Inferior parietal cortex (tissue), 1 donor: Measurements from ENCODE around the gene JAZF1.

Experiments used
- DNase-seq: peaks from one replicate; pipeline ENCODE4 v3.0.0-alpha.2; 2016; ENCODE audit errors: extremely low spot score

Gene JAZF1

DNA sequence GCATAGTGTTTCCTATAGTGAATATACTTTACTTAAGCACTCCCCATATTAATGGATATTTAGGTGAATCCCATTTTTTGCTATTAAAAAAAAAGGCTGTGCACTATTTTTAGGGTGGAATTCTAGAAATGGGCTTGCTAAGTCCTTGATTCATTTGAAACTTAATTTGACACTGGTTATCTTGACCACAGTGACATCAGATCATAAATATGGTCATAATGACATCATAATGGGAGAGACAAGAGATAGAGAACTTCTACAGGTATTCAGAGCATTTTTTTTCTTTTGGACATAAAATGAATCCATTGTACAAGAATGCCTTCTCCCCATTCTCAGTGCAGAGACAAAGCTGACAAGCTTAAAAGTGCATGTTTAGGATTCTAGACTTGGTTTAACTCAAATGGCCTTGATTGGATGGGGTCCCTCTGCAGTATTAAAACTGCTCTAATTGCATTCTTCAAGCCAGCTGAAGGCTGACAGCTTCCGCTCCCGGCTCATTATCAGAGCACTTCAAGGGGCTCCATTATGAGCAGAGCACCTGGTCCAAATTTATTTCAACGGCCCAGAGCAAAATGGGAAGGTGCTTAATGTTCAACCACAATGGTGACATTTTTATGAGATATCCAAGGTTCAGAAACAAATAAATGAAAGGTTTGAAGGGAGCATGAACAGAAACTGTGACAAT lies 104.8 kb downstream of the JAZF1 start:
- DNase-seq = no peak

DNA sequence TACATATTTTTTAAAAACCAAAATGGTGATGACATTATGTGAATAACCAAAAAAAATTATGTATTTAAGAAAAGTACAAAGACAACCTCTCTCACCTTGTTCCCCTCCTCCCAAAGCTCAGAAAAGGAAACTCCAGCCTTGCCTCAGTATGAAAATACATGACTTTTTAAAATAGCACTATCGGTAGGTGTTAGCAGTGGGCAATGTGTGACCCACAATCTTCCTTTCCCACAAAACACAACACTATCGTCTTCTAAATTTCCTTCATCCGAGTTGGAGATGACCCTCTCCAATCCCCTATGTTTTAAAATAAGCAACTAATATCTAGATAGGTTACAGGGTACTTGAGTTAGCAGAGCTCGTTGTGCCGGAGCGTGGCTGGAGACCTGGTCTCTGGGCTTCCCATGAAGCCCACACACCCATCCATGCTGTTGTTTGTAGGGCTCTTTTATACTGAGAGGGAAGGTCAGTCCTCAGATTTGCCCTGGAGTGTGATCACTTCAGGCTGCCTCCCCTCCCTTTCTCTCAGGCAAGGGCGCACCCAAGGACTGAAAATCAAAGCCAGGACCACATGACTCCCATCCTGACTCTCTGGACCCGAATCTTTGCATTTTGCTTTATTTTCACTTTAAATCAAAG lies 107.6 kb downstream of the JAZF1 start:
- no peak for DNase-seq

DNA sequence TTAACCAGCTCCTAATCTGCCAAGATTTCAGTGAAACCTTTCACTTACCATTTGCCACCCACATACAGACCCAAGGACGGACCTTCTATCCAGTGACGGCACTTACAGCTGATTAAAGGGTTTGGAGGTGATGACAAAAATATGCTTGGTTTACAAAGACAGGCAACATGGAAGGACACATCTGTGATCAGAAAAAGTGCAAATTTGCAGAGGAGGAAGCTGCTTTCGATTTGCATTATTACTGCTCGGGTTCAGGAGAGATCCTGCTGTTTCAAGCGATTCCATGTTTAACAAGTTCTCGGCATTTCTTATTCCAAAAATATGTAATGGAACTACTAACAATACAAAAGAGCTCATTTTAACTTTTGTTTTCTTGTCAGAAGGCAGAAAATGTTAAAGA lies 109.0 kb downstream of the JAZF1 start:
- no peak for DNase-seq

DNA sequence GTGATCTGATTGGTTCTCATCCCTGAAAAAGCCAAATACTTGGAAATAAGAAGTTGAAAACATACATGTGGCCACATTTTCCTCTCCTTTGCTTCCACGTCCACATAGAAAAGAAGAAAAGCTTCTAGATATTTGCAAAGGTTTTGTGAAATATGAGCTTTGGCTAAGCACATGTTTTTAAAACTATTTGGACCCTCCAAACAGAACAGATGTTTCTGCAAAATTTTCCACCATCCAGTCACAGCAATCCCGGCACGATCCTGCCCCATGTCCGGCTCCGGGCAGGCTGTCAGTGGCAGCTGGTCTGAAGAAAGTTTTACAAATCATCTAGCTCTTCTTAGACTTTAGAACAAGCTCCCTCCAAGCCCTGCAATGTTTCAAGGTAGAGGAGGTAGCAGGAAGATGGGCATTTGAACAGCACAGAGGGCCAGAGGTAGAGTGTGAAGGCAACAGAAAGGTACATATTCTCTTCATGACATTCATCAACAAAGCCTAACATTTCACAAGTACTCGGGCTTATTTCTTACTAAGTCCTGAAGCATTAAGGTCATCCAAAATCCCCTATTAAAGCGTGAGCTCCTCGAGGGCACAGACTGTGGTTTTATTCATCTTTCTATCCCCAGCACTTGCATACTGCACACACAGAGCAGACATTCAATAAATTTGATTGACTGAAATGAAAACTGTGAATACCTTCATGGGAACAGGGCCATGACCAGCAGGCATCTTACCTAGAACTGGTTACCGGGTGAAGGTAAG lies 110.1 kb downstream of the JAZF1 start:
- DNase-seq = no peak

DNA sequence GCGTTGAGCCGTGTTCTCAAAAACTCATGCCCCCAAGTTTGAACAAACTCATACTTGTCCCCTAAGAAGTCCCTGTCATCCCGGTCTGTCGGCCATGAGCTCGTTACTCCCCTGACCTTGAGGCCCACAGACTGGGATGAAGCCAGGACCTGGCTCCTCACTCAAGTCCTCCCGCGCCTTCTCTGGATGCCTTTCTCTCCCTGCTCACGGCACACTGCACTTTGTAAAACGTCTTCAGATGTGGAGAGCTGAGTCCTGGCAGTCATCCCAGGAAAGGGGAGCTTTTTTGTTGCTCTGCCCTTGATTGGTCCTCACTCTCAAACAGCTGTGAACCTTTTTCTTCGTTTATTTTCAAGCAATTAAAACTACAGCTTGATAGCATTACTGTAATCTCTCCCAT lies 110.8 kb downstream of the JAZF1 start:
- peak; percentile 49 for DNase-seq

DNA sequence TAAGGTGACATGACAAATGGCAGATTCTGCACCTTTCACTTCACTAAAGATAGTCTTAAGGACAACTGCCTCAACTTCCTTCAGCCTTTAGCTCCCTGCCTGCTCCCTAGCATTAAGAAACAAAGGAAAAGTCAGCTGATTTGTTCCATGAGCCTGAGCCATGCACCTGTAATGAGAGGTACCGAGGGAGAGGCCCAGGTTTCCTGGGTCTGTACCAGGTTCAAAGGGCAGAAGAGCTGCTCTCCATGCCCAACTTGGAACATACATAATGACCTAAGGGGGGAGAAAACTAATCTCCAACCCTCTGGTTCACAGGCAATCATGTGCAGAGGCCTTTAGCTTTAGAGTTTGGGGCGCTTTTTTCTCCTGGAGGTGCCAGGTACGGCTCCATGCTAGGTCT lies 111.2 kb downstream of the JAZF1 start:
- no peak for DNase-seq

DNA sequence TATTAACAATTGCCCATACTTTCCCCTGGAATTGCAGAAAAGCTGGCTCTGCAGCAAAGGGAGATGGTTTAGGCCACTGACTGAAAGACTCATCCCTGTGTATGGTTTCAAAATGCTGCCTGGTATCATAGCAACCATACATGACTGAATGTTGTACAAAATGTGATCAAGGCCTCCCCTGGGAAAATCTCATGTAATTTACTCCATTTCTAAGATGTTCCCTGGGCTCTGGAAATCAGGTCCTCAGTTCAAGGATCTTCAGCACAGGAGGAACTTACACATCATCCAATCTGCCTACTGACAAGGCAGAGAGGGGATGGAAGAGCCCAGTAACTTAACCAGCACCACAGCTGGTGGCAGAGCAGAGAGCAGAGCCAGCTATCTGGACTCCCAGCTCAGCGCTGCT lies 111.8 kb downstream of the JAZF1 start:
- no peak for DNase-seq

DNA sequence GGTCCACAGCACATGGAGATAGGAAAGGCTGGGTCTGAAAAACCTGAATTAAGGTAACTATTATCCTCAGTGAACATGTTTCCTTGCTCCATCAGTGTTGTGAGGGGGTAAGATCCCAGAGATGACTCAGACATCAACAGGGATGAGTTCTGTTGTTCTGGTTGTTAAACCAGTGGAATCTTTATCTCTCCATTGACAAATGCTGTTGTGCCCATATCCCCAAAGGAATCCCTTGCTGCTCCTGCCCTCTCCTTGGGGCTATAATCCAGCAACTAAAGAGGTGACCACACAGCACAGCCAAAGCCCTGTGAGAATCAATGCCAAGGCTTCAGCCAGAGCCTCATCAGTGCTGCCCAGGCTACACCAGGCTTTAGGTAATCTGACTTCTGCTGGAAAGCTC lies 113.4 kb downstream of the JAZF1 start:
- no peak for DNase-seq

DNA sequence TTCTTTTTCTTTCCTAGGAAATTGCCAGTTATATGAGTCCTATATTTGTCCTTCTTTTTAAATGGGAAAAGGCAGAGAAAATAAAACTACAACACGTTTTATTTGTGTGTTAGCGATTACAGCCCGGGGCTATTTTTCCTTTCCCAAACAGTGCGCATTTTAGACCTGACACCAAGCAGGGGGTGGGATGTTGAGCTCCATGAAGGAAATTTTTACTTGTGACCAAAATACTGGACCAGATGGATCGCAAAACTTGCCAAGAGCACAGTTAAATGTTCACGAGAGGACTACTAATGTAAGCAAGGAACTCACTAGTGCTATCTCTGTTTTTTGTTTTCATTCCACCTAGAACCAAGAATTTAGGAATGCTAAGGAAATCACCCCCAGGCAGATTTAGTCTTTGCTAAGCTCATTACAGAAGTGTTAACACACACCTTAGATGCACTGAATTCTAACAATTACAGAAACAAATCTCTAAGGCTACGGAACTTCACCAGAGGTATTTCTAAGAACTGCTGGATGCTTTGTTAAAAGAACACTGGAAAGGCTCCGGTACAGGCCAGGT lies 114.8 kb downstream of the JAZF1 start:
- no peak for DNase-seq

DNA sequence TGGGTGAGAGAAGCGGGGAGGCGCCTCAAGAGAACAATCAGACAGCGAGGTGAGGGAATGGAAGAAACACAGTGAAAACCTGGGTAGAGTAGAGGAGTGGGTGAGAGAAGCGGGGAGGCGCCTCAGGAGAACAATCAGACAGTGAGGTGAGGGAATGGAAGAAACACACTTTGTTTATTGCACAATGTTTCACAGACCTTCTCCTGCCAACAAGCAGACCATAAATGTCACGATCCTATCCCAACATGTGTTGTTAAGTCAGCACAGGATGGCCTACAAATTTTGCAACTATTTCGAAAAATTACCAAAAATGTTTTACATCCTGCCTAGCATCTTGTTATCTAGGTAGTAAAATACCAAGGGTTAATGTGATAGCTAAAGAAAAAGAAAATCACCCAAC lies 115.3 kb downstream of the JAZF1 start:
- no peak for DNase-seq

DNA sequence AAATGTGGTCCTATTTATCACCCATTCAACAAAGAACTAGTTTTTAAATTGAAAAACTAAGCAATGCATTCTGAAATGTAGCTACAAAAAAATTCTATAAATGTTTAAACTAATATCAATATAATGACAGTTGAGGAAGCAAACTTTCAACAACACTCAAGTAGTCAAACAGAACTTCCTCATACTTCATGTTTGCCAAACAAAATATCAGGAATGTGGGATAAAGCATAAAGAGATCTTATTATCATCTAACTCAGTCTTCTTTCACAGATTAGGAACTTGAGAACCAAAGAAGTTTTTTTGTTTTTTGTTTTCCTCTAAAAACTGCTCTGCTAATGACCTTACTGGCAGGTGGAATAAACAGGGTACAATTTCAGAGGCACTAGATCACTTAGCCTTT lies 116.2 kb downstream of the JAZF1 start:
- DNase-seq = no peak

DNA sequence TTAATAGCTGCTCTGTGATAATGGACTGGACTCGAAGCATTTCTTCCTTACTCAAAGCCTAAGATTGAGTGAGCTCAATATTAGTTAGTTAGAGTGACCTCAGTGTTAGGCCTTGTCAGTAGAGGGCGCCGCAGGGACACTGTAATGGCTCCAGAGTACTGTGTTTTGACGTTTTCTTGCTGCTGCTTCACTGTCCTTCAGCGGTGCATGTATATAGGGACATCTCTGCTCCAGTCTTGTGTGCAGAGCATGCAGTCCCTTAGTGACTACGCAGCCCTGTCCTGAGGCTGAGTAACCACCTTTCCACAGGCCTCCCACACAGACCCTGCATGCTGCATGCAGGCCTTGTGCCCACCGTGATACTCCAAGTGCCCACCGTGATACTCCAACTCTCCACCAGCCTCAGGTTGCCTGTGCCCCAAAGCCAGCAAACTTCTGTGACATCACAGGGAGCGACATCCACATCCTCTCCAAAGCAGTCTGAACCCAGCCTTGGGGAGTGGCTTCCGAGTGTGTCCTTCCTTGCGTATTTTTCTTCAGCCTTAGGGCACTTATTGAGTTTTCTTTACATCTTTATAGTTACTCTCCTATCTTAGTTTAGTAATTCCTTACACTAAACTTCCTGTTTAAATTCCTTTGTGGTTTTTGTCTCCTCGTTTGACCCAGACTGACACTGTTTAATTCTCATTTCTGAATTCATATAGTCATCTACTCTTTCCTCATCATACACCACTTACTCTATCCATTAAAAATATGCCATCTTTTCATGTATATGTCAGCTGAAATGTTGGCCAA lies 118.2 kb downstream of the JAZF1 start:
- DNase-seq = peak; percentile 61

DNA sequence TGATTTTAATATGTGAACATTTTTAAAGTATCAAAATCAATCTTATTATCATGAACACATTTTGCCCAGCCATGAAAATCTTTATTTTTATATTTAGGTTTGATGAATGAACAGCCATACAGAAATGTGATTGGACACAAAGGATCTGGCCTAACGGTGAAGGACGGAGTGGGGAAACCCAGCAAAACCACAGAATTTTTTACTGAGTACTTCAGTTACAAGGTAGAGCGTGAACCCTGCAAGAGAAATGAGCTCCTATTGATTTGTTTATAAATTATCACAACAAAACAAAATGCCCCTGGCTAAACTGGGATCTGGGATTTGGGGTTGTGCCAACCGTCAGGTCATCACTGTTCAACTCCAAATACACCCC lies 118.8 kb downstream of the JAZF1 start:
- DNase-seq = no peak

DNA sequence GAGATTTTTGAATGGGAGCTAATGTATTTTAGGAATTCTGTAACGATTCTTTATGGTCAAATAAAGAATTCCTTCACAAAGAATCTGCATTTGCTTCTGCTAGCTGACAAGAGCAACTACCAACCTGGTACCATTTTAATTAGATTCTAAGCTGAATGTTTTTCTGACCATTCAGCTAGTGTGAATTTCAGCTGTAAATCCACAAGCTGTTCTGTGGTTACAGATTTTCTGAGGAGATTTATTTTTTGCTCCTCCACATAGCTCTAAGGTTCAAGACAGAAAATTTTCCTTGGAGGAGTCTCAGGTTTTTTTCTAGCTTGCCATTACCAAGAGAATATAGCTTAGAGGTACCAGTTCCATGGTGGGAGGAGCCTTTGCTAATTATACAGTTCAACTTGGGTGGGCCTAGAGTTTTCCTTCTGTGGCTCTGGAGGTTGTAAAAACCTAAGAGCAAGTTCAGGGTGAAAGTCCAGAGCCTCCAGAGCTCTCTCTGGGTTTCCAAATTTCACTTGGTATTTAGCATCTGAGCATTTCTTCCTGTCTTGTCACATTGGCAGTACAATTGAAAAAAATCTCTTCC lies 120.1 kb downstream of the JAZF1 start:
- DNase-seq = no peak

DNA sequence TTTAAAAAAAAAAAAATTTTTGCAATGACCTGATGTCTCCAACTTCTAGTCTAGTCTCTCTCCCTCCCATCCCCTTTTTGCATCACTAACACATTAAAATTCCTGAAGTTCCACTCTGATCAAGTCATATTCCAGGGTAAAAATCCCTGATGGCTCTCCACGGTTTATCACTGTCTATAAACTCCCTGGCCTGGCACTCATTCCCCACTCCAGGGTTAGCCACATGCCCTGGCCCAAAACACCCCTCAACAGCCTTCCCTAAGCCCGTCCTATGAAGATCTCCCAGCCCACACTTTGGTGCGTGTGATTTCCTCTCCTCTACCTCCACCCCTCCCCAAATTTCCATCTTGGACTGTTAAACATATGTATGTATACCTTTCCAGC lies 125.4 kb downstream of the JAZF1 start:
- no peak for DNase-seq

DNA sequence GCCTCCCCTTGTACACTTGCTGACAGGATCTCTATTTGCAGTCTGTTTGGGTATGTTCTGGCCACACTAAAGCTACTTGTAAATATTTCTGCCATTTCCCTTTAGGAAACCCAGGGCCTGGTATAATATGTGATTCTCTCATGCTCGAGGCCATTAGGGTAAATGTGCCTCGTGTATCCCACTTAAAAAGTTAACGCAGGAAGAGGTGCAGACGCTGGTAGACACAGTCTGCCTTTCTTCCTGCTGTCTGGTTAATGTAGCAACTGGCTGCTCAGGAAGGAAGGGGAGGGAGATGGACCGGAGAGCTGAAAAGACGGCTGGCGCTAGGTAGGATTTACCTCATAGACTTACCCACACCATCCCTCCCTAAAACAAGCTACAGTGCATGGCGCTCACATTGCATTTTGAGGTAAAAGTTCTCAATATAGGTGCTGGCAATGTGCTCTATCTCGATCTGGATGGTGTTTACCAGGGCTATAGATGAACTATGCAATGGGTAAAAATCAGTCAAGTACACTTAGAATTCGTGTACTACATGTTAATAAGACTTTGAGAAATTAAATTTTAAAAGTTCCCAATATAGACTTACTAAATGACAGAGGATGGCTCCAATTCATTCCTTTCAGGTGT lies 125.9 kb downstream of the JAZF1 start:
- DNase-seq = no peak

DNA sequence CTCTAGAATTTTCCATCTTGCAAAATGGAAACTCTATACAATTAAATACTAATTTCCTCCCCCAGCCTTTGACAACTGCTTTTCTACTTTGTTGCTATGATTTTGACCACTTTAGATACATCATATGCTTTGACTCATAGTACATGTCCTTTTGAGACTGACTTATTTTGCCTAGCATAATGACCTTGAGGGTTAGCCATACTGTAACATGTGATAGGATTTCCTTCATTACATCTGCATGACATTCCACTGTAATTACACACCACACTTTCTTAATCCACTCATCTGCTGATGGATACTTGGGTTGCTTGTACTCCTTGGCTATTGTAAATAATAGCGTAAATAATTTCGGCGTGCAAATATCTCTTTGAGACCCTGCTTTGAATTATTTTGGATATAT lies 127.7 kb downstream of the JAZF1 start:
- DNase-seq = no peak

DNA sequence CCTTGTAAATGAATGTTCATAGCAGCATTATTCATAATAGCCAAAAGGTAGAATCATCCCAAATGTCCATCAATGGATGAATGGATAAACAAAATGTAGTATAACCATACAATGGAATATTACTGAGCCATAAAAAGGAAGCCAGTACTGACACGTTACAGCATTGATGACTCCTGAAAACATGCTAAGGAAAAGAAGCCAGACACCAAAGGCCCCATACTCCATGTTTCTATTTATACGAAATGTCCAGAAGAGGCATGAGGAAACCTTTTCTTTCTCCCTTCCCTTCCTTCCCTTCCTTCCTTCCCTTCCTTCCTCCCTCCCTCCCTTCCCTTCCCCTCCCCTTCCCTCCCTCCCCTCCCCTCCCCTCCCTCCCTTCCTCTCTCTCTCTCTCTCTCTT lies 131.9 kb downstream of the JAZF1 start:
- no peak for DNase-seq

DNA sequence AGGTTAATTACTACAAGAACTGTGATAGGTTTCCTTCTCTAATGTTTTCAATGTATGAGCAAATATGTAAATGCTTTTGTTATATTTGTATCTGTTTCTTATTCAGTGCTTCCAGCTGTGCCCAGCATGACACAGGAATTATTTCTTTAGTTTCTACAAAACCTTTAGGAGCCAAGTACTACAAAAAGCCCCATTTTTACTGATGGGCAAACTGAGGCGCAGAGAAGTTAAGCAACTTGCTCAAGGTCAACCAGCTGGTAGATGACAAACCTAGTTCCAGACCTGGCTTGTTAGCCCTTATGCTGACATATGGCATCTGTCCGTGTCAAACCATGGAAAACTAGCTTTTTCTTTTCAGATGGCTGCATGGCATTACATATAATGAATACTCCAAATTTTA lies 134.6 kb downstream of the JAZF1 start:
- DNase-seq = no peak

DNA sequence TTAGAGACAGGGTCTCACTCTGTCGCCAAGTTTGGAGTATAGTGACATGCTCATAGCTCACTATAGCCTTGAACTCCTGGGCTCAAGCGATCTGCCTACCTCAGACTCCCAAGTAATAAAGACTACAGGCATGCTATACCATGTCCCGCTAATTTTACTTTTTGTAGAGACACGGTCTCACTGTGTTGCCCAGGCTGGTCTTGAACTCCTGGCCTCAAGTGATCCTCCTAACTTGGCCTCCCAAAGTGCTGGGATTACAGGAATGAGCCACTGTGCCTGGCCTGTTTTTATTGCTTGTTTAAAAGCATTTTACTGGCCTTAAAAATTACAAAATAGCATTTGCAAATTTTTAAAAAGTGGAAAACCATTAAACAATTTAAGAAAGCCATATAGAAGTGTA lies 135.0 kb downstream of the JAZF1 start:
- DNase-seq = no peak

DNA sequence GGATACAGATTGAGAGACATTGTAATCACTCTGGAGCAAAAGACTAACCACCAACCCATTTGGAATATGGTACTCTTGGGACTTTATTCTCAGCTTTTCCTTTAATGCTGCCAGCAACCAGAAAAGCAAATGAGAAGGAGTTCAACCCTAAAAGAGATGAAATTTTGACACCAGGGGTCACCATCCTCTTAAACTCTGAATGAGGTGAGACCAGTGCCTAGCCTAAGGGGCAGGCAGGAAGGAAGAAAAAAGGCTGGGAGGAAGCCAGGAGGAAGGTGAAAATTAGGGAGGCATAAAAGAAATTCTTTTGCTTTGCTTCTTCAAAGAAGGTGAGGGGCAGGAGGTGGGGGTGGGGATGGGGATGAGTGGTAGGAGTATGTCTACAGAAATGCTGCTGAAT lies 135.8 kb downstream of the JAZF1 start:
- DNase-seq = no peak
